GM21526 (cell line): ENCODE results near the gene POLR2F.
A peak's percentile ranks its signal among the peaks of the same experiment; 100 is the strongest.
"Not testable (repeated sequence)": the region's sequence is repeated elsewhere in the genome, so short reads cannot be mapped to it uniquely, and the experiment has no call there.

ENCODE experiments used
- ATAC-seq: cut with Tn5 transposase; IDR thresholded peaks from one replicate; pipeline ENCODE4 v1.9.1; 2021; ENCODE audit warnings: moderate library complexity; ENCODE audit not compliant: unreplicated experiment, low FRiP score

POLR2F gene

GRCh38 chr22:37951305-37951704 is 2.2 kb upstream of the POLR2F start:
- no peak for ATAC-seq

GRCh38 chr22:37952629-37953028 is 870 bp upstream of the POLR2F start:
- ATAC-seq, result not testable (repeated sequence)

- peak; percentile 7 for ATAC-seq
Measured at GRCh38 chr22:37953062-37953436, 450 bp upstream of the POLR2F start.

- no peak for ATAC-seq
Measured at GRCh38 chr22:37954686-37955085, 1.2 kb downstream of the POLR2F start.

- ATAC-seq, result not testable (repeated sequence)
Measured at GRCh38 chr22:37955825-37956397, 2.4 kb downstream of the POLR2F start.

GRCh38 chr22:37957232-37957631 is 3.7 kb downstream of the POLR2F start:
- ATAC-seq, result no peak

- ATAC-seq, result no peak
Measured at GRCh38 chr22:37959231-37959825, 5.8 kb downstream of the POLR2F start.

GRCh38 chr22:37961062-37961461 is 7.6 kb downstream of the POLR2F start:
- ATAC-seq, result no peak

- ATAC-seq, result no peak
Measured at GRCh38 chr22:37965940-37966664, 12.6 kb downstream of the POLR2F start.

- no peak for ATAC-seq
Measured at GRCh38 chr22:37967147-37967546, 13.6 kb downstream of the POLR2F start.

GRCh38 chr22:37967637-37968451 is 14.3 kb downstream of the POLR2F start:
- no peak for ATAC-seq

- no peak for ATAC-seq
Measured at GRCh38 chr22:37968452-37969251, 15.2 kb downstream of the POLR2F start.

- ATAC-seq, result no peak
Measured at GRCh38 chr22:37970864-37971263, 17.4 kb downstream of the POLR2F start.

- no peak for ATAC-seq
Measured at GRCh38 chr22:37971475-37972434, 18.3 kb downstream of the POLR2F start.

- ATAC-seq, result no peak
Measured at GRCh38 chr22:37972527-37972926, 19.0 kb downstream of the POLR2F start.

- no peak for ATAC-seq
Measured at GRCh38 chr22:37973271-37974170, 20.0 kb downstream of the POLR2F start.

GRCh38 chr22:37975153-37975552 is 21.7 kb downstream of the POLR2F start:
- no peak for ATAC-seq

GRCh38 chr22:37976022-37976421 is 22.5 kb downstream of the POLR2F start:
- not testable (repeated sequence) for ATAC-seq
